H7 (cell line): Measurements from ENCODE around the gene SIX5. TPM values are rescaled to one million over a fixed set of nuclear protein-coding genes. Genes with fewer than 3 reads are reported as not detected.
"Not testable (repeated sequence)": the region's sequence is repeated elsewhere in the genome, so short reads cannot be mapped to it uniquely, and the experiment has no call there.

Experiments used
- DNase-seq: peaks from one replicate; pipeline ENCODE4 v3.0.0; 2012
- H3K27me3 ChIP-seq: 2 replicates; pipeline ENCODE4 v1.6.0; 2011; ENCODE audit warnings: mild to moderate bottlenecking, low read length; ENCODE audit not compliant: control insufficient read depth, insufficient read depth
- H3K36me3 ChIP-seq: replicated peaks from 2 replicates; pipeline ENCODE4 v1.5.1; 2011; ENCODE audit warnings: low read length; ENCODE audit not compliant: control insufficient read depth, insufficient read depth
- H3K4me3 ChIP-seq: 2 replicates; pipeline ENCODE4 v1.5.1; 2011; ENCODE audit warnings: low read depth, mild to moderate bottlenecking, control low read depth, low read length, moderate library complexity; ENCODE audit not compliant: insufficient read depth
- total RNA-seq: library from RNA; depleted of rRNA; stranded (reverse); fragments of >200 nt; shearing (Covaris generic); gene quantifications from 2 replicates; pipeline ENCODE4 v1.2.3, GENCODE V29; 2014

Gene SIX5
- total RNA-seq, 1 experiment from 2014 or later = 18.7 TPM

DNA sequence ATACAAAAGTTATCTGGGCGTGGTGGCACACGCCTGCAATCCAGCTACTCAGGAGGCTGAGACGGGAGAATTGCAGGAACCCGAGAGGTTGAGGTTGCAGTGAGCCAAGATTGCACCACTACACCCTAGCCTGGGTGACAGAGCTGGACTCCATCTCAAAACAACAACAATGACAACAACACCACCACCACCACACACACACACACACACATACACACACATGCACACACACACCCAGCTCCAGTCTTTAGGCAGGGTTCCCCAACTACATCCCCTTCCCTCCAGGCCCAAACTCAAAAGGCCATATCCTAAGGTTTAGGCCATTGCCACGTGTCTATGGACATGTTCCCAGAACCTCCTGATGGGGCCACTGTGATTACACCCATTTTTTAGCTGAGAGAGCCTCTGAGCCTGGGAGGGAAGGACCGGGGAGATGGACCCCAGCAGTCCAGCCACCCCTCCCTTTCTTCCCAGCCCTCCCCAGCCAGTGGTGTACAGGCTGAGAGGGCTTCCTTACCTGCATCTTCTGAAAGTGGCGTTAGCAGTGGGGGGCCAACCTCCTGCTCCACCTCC lies 32.6 kb upstream of the SIX5 start:
- DNase-seq = no peak
- no peak overlapping the region for H3K4me3 ChIP-seq
- peaks cover 2% of the 10 kb centered on the region for H3K27me3 ChIP-seq
- H3K36me3 ChIP-seq = no peaks in the 10 kb centered on the region

DNA sequence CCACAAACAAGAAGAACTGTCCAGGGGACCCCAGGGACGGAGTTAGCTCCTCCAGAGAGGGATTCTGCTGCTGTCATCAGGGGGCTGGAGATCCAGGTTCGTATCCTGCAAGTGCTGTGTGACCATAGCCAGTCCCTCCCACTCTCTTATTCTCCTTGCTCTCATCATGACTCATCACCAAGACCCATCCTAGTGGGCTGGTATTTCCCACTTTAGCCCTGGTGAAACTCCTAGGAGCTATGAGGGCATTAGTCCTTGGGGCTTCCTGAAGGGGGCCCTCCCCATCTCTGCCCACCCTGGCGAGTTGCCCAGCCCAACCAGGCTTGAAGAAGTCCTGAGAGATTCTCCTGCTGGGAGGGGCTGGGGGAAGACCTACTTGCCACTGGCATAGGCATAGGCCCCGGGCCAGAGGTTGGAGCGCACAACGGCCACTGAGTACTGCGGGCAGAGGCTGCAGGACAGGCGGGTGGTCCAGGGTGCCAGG lies 31.1 kb upstream of the SIX5 start:
- Histone ChIP-seq H3K27me3 (peaks cover 2% of the 10 kb centered on the region), H3K4me3 (no peak overlapping the region), H3K36me3 (no peaks in the 10 kb centered on the region)
- DNase-seq = peak; percentile 40

DNA sequence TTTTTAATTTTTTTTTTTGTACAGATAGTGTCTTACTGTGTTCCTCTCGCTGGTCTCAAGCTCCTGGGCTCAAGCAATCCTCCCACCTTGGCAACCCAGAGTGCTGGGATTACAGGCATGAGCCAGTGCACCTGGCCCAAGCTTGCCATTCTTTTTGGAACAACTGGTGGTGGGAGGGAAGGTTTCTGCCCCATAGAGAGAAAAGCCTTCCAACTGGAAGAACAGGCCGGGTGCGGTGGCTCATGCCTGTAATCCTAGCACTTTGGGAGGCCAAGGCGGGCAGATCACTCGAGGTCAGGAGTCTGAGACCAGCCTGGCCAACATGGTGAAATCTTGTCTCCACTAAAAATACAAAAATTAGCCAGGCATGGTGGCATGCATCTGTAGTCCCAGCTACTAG lies 30.5 kb upstream of the SIX5 start:
- not testable (repeated sequence) for DNase-seq, H3K4me3 ChIP-seq, H3K36me3 ChIP-seq, H3K27me3 ChIP-seq

DNA sequence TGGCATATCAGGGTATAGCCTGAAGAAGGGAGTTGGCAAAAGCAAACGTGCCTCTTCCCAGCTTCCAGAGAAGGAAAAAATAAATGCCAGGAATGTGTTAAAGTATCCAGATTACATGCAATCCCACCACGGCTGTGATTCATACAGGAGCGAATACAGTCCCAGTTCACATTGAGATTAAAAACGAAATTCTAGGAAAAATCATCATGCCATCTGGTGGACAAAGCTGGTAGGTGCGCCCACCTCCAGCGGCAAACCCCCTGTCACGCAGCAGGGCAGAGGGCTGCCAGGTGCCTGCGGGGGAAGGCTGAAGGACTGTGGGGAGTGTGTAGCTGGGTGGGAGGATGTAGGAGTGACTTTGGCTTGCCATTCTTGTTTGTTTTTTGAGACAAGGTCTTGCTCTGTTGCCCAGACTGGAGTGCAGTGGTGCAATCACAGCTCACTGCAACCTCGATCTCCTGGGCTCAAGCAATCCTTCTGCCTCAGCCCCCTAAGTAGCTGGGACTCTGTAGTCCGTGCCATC lies 30.0 kb upstream of the SIX5 start:
- H3K27me3 ChIP-seq = peaks cover 2% of the 10 kb centered on the region
- no peaks in the 10 kb centered on the region for H3K36me3 ChIP-seq
- no peak overlapping the region for H3K4me3 ChIP-seq
- DNase-seq = peak; percentile 94

DNA sequence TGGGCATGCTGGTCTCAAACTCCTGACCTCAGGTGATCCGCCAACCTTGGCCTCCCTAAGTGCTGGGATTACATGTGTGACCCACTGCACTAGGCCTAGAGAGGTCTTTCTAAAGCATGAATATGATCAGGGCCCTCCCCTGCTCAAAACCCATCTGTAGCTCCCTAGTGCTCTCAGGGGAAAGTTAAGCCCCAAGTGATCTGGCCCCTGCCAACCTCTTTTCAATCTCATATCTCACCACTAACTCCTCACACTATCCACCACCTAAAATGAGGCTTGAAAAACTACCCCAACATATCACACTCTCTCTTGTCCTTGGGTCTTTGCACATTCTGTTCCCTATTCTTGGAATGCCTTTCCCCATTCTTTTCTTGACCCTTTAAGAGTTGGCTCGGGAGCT lies 25.6 kb upstream of the SIX5 start:
- Histone ChIP-seq H3K27me3 (peaks cover 2% of the 10 kb centered on the region), H3K4me3 (no peak overlapping the region), H3K36me3 (peaks cover 4% of the 10 kb centered on the region)
- no peak for DNase-seq

DNA sequence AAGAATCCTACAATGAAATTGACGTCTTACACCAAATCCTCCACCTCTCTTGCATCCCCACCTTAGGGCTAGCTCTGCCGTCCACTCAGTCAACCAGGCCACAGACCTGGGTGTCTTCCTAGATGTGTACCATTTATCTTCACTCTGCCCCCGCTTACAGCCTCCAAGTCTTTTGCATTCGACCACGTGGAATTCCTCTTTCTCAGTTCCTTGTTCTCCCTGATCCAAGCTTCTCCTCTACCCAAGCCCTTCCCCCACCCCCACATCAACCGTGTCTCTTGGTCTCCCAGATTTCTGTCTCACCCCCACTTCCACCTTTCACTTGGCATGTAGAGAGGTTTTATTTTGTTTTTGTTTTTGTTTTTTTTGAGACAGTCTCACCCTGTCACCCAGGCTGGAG lies 24.8 kb upstream of the SIX5 start:
- Histone ChIP-seq H3K4me3 (no peak overlapping the region), H3K36me3 (peaks cover 10% of the 10 kb centered on the region), H3K27me3 (peaks cover 2% of the 10 kb centered on the region)
- DNase-seq = no peak

DNA sequence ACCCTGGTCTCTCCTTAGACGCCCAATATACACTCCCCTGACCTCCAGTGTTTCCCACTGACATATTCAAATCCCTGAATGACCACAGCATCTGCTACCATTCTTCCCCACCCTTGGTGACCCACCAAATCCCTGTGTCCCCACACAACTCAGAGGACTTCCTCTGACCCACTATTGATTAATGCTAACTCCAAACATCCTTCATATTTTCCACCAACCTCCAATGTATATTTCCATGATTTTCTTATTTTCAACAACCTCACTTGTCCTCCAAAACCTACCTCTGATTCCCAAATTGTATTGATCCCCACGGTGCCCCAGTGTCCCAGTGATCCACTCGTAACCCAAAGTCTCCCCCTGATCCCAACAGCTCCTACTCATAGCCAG lies 24.1 kb upstream of the SIX5 start:
- no peak overlapping the region for H3K4me3 ChIP-seq
- DNase-seq = no peak
- peaks cover 11% of the 10 kb centered on the region for H3K36me3 ChIP-seq
- peaks cover 2% of the 10 kb centered on the region for H3K27me3 ChIP-seq

DNA sequence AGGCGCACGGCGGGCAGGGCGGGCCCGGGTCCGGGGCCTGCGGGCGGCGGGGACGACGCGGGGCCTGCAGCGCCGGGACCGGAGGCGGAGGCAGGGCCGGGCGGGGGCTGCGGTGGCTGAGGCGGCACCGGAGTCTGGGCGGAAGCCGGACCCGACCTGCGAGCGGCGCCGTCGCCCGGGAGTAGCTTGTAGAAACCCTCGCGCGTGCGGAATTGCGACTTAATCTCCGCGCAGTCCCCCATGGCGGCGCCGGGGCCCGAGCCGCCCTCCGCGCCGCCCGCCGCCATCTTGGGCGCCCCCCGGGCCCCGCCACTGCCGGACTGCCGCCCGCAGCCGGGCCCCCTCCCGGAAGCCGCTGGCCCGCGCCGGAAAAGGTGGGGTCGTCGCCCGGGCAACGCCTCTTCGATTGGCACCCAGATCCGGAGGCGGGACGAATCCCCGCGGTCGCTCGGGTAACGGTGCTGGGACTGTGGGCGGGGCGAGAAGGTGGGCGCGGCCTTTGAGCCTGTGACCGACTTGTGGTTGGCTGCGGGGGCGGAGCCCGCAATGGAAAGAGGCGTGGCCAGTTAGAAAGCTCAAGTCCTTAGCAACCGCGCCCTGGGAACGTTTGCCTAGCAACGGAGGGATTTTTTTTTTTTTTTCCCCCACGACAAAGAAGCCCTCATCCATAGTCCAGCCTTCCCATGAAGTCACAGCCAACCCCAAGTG lies 23.6 kb upstream of the SIX5 start, which contains the start of gene DMWD:
DMWD (minus strand) TSS at position 376 of the 708 bp plus-strand sequence; CDS start at position 287, 89 bp downstream.
- Histone ChIP-seq H3K27me3 (no peaks in the 10 kb centered on the region), H3K4me3 (peak within 1 kb of the TSS; percentile 81), H3K36me3 (peaks cover 11% of the 10 kb centered on the region)
- DNase-seq = peak; percentile 99

DNA sequence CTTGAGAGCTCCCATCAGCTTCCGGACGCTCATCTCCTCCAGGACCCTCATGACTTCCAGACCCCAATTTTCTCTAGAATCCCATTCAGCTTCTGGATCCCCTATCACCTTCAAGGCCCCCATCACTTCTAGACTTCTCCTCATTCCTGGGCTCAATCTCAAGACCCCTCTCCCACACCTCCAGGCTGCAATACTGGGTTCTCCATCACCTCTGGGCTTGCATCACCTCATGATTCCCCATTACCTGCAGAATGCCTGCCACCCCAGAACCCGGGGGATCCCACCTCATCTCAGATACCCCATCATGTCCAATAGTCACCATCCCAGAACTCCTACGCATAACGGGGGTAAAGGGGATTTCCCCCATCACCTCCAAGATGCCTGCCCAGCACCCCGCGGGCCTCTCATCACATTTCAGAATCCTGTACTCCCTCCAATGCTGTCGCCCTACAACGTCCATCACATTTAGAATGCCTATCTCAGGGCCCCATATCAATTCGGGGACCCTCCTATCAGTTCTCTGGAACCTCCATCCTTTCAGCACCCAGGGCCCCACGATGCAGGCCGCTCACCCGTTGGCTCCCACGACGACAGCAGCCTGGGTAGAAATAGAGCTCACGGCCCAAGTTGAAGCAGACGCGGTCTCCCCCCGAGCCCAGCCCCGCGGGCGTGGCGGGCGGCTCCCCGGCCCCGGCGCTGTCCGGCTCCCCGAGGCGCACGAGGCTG lies 22.9 kb upstream of the SIX5 start:
- DNase-seq = no peak
- Histone ChIP-seq H3K27me3 (no peaks in the 10 kb centered on the region), H3K36me3 (peaks cover 13% of the 10 kb centered on the region), H3K4me3 (peak overlapping the region; percentile 81)

DNA sequence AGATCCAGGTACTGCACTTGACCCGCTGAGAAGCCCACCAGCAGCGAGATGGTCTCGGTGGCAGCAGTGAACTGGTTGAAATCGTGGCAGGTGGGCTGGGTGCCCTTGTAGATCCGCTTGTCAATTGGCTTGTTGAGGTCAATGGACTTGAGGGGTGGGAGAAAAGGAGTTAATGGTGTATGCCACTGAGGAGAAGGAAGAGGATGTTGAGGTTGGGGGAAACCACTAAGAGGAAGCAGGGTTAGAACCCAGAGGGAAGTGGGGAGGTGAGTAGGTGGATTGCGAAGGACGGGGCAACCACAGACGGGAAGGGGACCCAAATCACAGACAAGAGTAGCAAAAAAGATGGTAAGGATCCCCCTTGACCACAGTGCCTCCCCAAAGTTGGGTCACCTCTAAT lies 21.9 kb upstream of the SIX5 start:
- DNase-seq = no peak
- Histone ChIP-seq H3K4me3 (no peak overlapping the region; the same call in 1 of the 2 replicates), H3K27me3 (no peaks in the 10 kb centered on the region), H3K36me3 (peaks cover 13% of the 10 kb centered on the region)

DNA sequence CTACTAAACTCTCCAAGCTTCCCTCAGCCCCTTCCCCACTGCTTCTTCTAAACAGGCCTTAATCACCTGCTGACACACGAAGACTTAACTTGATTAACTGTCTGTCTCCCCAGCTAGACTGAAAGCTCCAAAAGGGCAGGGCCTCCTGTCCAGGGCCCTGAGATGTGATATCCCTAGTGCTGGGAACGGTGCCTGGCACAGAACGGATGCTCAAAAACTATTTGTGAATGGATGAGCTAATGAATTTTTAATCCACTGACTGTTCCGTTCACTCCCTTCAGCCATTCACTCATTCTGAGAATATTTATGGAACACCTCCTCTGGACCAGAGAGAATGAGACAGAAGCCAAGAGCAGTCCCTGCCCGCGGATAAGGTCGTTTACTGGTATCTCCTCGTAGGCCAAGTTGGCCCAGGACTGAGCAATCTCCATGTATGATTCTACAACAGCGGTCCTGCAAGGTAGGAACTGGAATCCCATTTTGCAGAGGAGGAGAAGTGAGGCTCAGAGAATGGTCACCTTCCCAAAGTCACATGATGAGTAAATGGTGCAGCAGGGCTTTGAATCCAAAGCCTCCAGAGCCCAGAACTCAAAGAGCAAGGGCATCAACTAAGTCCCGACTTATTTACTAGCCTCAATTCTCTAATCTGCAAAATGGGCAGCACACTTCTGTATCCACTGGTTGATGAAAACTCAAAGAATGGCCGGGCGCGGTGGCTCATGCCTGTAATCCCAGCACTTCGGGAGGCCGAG lies 20.2 kb upstream of the SIX5 start:
- DNase-seq = no peak
- Histone ChIP-seq H3K36me3 (peaks cover 13% of the 10 kb centered on the region), H3K27me3 (no peaks in the 10 kb centered on the region), H3K4me3 (no peak overlapping the region)

DNA sequence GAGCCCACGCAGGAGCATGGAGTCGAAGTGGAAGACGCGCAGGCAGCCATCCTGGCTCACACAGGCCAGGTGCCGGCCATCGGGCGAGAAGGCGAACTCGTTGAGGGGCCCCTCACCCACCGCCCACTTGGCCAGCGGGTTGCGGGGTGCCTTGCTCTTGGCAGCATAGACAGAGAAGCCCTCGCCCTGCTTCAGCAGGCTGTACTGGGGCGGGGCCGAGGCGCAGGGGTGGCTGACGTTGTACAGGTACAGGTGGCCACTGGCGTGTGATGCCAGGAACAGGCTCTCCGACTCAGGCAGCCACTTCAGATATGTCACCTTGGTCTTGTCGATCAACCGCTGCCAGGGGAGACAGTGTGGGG lies 17.5 kb upstream of the SIX5 start:
- H3K27me3 ChIP-seq = no peaks in the 10 kb centered on the region; the same call in 1 of the 2 replicates
- DNase-seq = no peak
- no peak overlapping the region for H3K4me3 ChIP-seq
- H3K36me3 ChIP-seq = peaks cover 13% of the 10 kb centered on the region

DNA sequence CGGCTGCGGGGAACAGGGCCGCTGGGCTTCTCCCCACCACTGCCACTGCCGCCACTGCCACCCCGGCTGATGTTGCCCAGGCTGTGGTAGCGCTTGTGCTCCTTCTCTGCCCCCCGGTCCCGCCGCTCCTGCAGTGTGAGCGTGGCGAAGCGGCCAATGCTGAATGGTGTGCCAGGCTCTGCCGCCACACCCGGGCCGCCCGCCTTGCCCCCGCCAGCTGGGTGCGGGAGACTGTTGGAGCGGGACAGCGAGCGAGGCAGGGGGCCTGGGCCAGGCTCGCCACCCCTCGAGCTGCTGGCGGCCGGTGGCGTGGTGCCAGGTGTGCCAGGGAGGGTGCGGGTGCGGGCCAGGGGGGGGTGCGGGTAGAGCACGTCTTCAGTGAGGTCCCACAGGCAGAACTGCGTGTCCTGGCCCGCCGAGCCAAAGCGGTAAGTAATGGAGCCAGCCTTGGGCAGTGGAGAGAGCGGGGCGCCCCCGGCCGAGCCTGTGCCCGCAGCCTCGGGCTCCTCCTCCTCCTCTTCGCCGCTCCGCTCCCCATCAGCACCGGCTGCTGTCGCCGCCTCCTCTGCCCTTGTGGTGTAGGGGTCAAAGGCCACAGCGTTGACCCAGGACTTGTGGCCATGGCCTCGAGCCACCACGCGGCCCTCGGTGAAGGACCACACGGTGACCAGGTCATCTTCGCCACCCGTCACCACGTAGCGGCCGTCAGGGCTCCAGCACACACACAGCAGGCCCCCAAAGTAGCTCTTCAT lies 16.9 kb upstream of the SIX5 start:
- Histone ChIP-seq H3K36me3 (peaks cover 13% of the 10 kb centered on the region), H3K4me3 (no peak overlapping the region), H3K27me3 (peaks cover 3% of the 10 kb centered on the region; the same call in 1 of the 2 replicates)
- peak; percentile 55 for DNase-seq

DNA sequence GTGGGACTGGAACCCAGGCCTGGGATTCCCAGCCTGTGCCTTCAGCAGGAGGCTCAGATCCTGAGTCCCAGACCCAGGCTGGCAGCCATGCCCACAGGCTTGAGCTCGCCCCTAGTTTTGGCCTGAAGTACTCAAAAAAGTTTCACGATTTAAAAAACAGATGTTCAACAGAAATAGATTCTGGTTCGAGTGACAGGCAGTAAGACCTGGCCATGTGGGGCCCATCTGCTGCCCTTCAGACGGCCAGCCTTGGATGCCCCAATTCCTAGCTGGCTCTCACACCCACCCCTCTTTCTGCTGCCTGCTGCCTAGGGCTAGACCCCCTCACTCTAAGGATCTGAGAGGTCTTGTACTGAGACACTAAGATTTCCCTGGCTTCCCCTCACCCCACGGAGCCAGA lies 16.0 kb upstream of the SIX5 start:
- no peak overlapping the region for H3K4me3 ChIP-seq
- H3K36me3 ChIP-seq = peaks cover 9% of the 10 kb centered on the region
- no peak for DNase-seq
- peaks cover 6% of the 10 kb centered on the region for H3K27me3 ChIP-seq
